ENCODE results near the gene GABRG3. TPM values are rescaled to one million over a fixed set of nuclear protein-coding genes. Genes with fewer than 3 reads are reported as not detected.

GABRG3 gene
- total RNA-seq, 1 experiment from 2014 or later, result 0.15 TPM

GRCh38 chr15:27232876-27233275 is 261.9 kb downstream of the GABRG3 start:
- Histone ChIP-seq H3K9ac (ENCODE audit: extremely low read depth, insufficient read length, low read length) (no peak overlapping the region), H3K4me1 (ENCODE audit: insufficient read depth, low read length) (no peaks in the 10 kb centered on the region), H3K9me3 (ENCODE audit: control insufficient read depth, low read depth, low read length) (no peaks in the 10 kb centered on the region), H4K20me1 (ENCODE audit: control insufficient read depth, insufficient read depth, insufficient read length) (no peaks in the 10 kb centered on the region), H3K4me2 (ENCODE audit: insufficient read depth, insufficient read length, low read length) (no peak overlapping the region), H3K4ac (ENCODE audit: low read depth, low read length) (no peak overlapping the region), H2BK120ac (ENCODE audit: low read depth, low read length, poor library complexity, severe bottlenecking) (no peak overlapping the region), H3K27ac (ENCODE audit: insufficient read length, low read depth, low read length) (no peak overlapping the region), H3K23me2 (ENCODE audit: insufficient read length, low read depth, low read length, poor library complexity, severe bottlenecking) (no peaks in the 10 kb centered on the region), H3K56ac (ENCODE audit: insufficient read length, low read depth, low read length) (no peak overlapping the region), H3K14ac (ENCODE audit: insufficient read depth, low read length) (no peak overlapping the region), H2AFZ (ENCODE audit: low read length) (no peak overlapping the region), H3K18ac (ENCODE audit: insufficient read length, low read depth, low read length) (no peak overlapping the region), H3T11ph (ENCODE audit: low read length) (no peak overlapping the region), H4K5ac (ENCODE audit: insufficient read length, low read depth, low read length) (no peak overlapping the region), H2BK20ac (ENCODE audit: low read depth, low read length, poor library complexity, severe bottlenecking) (no peak overlapping the region), H2BK15ac (ENCODE audit: low read depth, low read length) (no peak overlapping the region), H4K8ac (replicated peaks; ENCODE audit: insufficient read length, low read depth, low read length) (no peak overlapping the region), H3K23ac (ENCODE audit: insufficient read length, low read depth, low read length) (no peak overlapping the region), H2BK12ac (ENCODE audit: insufficient read length, low read depth, low read length) (no peak overlapping the region), H4K91ac (ENCODE audit: insufficient read length, low read depth, low read length) (no peak overlapping the region), H2BK5ac (ENCODE audit: insufficient read length, low read length) (no peak overlapping the region), H3K79me2 (ENCODE audit: insufficient read depth, low read length) (no peaks in the 10 kb centered on the region), H2AK5ac (ENCODE audit: insufficient read length, low read length) (no peak overlapping the region), H3K27me3 (ENCODE audit: insufficient read depth, low read length) (no peaks in the 10 kb centered on the region), H3K79me1 (ENCODE audit: insufficient read depth, low read depth, low read length, poor library complexity, severe bottlenecking) (no peaks in the 10 kb centered on the region)
- TF ChIP-seq CTCF (conservative IDR thresholded peaks at IDR 0.05), result no peak
- Mint-ChIP-seq H3K27me3 (ENCODE audit: low read depth) (no peaks in the 10 kb centered on the region), H3K9me3 (no peaks in the 10 kb centered on the region), H3K4me1 (peaks cover 5 to 6% of the 10 kb centered on the region in 2 experiments; a peak in 3 of 4 replicates), H3K36me3 (ENCODE audit: insufficient read depth in 1 of 3, low read depth in 3 of 3) (no peaks in the 10 kb centered on the region), H3K27ac (no peak overlapping the region), H3K4me3 (no peak overlapping the region)
- WGBS (ENCODE audit: extremely low coverage, insufficient read length, low lambda C conversion rate), result no CpG with 5 or more reads among the region's 4 CpGs
- DNase-seq, result no peak
